Measurements from ENCODE around the gene PLEKHA7. TPM values are rescaled to one million over a fixed set of nuclear protein-coding genes. Genes with fewer than 3 reads are reported as not detected.
"Not testable (repeated sequence)": the region's sequence is repeated elsewhere in the genome, so short reads cannot be mapped to it uniquely, and the experiment has no call there.

Gene PLEKHA7, protein sequence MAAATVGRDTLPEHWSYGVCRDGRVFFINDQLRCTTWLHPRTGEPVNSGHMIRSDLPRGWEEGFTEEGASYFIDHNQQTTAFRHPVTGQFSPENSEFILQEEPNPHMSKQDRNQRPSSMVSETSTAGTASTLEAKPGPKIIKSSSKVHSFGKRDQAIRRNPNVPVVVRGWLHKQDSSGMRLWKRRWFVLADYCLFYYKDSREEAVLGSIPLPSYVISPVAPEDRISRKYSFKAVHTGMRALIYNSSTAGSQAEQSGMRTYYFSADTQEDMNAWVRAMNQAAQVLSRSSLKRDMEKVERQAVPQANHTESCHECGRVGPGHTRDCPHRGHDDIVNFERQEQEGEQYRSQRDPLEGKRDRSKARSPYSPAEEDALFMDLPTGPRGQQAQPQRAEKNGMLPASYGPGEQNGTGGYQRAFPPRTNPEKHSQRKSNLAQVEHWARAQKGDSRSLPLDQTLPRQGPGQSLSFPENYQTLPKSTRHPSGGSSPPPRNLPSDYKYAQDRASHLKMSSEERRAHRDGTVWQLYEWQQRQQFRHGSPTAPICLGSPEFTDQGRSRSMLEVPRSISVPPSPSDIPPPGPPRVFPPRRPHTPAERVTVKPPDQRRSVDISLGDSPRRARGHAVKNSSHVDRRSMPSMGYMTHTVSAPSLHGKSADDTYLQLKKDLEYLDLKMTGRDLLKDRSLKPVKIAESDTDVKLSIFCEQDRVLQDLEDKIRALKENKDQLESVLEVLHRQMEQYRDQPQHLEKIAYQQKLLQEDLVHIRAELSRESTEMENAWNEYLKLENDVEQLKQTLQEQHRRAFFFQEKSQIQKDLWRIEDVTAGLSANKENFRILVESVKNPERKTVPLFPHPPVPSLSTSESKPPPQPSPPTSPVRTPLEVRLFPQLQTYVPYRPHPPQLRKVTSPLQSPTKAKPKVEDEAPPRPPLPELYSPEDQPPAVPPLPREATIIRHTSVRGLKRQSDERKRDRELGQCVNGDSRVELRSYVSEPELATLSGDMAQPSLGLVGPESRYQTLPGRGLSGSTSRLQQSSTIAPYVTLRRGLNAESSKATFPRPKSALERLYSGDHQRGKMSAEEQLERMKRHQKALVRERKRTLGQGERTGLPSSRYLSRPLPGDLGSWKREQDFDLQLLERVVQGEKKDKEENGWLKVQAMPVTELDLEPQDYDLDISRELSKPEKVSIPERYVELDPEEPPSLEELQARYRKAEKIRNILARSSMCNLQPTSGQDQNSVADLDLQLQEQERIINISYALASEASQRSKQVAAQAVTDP
- polyA plus RNA-seq (ENCODE audit: insufficient read length), result 63.0 TPM
- long read RNA-seq, donor 1, partial matches to known transcripts, result 25 of 27 reads
- long read RNA-seq, donor 1, other reads (novel, unspliced or antisense), result 0 of 27 reads
- long read RNA-seq, donor 2, partial matches to known transcripts, result 0 of 1 reads
- long read RNA-seq, donor 2, other reads (novel, unspliced or antisense), result 0 of 1 reads
- long read RNA-seq, donor 3, partial matches to known transcripts, result 0 of 1 reads
- long read RNA-seq, donor 3, other reads (novel, unspliced or antisense), result 0 of 1 reads
- long read RNA-seq, donor 4, result 0 reads
- long read RNA-seq, donor 5, partial matches to known transcripts, result 29 of 30 reads
- long read RNA-seq, donor 5, other reads (novel, unspliced or antisense), result 0 of 30 reads
- long read RNA-seq, donor 6, result 0 reads
- long read RNA-seq, donor 7, partial matches to known transcripts, result 5 of 8 reads
- long read RNA-seq, donor 7, other reads (novel, unspliced or antisense), result 0 of 8 reads
- long read RNA-seq, donor 8, partial matches to known transcripts, result 5 of 5 reads
- long read RNA-seq, donor 8, other reads (novel, unspliced or antisense), result 0 of 5 reads

DNA sequence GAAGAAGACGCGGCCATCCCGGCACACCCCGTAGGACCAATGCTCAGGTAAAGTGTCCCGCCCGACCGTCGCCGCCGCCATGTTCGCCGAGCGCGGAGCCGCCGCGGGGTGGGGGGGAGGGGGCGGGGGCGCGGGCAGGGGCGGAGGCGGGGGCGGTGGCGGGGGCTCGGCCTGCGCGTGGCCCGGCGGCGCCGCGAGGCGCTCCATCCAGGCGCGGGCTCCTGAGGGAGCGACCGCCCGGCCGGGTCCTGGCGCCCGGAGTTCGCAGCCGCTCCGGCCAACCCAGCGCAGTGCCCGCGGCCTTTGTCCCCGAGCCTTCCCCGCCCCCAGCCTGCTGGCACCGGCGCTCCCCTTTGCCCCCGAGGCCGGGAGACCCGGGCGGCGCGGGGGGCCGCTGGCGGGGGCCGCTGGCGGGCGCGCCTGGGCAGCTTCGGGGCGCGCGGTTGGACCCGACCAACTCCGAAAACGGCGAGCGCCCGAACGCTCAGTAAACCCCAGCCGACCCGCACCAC, at the start of gene PLEKHA7:
PLEKHA7 (minus strand) TSS at position 94 of the 512 bp plus-strand sequence; CDS start at position 81, 13 bp downstream.
- no peak for DNase-seq

DNA sequence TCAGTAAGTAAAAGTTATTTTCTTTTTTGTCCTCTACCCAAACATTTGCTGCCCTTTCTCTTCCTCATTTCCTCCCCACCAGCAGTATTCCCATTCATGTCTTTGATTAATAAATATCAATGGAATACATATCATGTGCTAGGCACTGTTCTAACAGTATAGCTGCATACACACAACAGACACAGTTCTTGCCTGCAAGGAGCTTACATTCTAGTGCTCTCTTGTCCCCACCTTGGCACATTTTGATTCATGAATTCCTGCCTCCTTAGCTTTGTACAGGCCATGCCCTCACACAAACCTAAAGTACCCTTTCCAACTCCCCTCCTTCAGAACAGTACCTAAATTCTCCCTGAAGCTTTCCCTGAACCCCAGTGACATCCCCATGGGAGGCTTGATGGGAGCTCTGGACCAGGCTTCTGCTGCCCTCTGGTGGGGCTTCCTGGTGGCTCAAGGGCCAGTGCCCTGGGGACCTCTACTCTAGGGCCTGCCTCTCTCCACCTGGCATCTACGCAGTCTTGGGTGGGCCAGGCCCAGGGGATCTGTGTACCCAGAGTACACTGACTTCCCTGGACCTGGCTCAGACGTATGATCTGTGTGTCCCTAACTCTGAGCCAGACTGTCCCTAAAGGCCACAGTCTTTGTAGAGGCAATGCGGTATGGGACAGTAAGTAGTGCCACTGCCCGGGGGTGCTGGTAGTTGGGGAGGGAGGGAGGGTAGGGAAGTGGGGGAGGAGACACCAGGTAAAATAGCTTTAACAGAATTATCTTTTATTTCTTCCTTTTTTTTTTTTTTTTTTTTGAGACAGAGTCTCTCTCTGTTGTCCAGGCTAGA, 49.2 kb upstream of the PLEKHA7 start:
- DNase-seq, result no peak

DNA sequence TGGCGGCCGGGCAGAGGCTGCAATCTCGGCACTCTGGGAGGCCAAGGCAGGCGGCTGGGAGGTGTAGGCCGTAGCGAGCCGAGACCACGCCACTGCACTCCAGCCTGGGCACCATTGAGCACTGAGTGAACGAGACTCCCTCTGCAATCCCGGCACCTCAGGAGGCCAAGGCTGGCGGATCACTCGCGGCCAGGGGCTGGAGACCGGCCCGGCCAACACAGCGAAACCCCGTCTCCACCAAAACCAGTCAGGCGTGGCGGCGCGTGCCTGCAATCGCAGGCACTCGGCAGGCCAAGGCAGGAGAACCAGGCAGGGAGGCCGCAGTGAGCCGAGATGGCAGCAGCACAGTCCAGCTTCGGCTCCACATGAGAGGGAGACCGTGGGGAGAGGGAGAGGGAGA, 36.9 kb upstream of the PLEKHA7 start:
- DNase-seq, result not testable (repeated sequence)

DNA sequence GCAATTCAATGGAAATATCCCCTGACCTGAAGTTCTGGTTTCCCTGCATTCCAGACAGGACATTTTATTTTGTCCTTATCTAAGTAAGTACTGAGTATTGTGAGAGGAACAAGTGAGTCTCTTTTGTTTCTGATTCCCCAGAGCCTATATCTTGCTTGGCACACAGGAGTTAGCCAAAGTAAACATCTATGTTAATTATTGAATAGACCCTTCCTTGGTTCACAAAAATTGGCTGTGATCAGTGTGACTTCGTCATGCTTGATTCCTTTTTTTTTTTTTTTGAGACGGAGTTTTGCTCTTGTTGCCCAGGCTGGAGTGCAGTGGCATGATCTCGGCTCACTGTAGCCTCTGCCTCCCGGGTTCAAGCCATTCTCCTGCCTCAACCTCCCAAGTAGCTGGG, 34.3 kb upstream of the PLEKHA7 start:
- not testable (repeated sequence) for DNase-seq

DNA sequence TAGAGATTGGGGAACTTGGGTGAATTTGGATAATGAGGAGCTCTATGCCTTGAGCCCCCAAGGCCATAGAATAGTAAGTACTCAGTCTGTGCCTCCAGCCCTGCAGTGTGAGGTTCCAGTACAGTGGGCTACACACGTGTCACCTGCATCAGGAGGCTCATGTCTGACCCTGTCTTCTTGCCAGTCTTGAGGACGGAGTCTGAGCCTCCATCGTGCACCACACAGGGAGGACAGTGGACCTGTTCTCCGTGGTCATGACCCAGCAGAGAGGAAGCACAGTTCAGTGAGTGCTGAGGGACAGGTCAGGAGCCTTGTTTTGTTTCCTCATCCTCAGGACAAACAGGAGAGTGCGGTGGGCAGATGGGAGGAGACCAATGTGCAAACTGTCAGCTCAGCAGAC, 32.5 kb upstream of the PLEKHA7 start:
- DNase-seq, result no peak

DNA sequence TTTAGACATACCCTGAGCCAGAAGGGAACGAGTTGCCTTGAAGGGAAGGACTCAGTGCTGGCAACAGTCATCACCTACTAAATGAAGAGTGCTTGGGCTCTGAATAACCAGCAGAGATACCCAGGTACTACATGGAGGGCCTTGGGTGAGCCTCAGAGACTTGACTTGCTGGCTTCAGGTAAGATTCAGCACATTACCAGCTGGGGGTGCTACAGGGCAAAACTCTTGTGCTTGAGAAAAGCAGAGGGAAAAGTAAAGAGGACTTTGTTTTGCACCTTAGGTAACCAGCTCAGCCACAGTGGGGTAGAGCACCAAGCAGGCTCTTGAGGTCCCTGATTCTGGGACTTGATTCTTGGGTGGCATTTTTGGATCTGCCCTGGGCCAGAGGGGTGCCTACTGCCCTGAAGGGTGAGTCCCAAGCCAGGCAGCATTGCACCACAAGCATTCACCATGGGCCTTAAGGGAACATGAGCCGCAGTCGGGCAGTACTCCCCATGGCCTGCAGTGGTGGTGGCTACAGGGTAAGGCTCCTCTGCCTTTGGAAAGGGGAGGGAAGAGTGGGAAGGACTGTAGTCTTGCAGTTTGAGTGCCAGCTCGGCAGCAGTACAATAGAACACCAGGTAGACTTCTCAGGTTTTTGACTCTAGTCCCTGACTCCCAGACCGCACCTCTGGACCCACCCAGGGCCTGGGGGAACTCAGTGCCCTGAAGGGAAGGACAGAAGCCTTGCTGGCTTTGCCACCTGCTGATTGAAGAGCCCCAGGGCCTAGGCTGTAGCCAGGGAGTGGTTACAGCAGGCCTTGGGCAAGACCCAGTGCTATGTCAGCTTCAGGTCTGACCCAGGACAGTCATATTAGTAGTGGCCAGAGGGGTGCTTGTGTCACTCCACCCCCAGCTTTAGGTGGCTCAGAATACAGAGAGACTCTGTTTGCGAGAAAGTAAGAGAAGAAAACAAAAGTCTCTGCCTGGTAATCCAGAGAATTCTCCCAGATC, 22.7 kb upstream of the PLEKHA7 start:
- DNase-seq, result no peak

DNA sequence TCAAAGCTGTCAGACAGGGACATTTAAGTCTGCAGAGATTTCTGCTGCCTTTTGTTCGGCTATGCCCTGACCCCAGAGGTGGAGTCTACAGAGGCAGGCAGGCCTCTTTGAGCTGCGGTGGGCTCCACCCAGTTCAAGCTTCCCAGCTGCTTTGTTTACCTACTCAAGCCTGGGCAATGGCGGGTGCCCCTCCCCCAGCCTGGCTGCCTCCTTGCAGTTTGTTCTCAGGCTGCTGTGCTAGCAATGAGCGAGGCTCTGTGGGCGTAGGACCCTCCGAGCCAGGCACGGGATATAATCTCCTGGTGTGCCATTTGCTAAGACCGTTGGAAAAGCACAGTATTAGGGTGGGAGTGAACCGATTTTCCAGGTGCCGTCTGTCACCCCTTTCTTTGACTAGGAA, 19.8 kb upstream of the PLEKHA7 start:
- DNase-seq, result not testable (repeated sequence)

DNA sequence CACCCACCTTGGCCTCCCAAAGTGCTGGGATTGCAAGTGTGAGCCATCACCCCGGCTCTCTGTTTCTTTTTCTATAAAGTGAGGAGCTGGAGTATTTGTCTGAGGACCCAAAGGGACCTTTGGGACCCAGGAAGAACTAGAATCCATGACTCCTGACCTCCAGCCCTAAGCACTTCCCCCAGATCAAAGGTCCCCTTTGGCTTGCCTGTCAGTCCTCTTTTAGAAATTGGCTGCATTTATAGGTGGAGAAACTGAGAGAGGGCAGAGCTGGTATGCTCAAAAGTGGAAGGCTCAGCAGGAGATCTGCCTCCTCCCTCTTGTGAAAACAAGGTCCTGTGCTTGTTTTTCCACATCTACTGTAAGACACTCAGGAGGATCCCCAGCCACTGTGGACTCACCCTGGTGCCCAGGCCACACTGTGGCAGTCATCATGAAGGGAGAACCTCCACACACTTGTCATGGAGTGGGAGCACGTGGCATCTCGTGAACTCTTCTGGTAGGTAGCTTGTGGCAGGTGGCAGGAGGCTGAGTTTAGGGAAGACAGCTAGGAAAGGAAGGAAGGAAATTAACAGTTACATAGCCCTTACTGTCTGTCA, 12.4 kb upstream of the PLEKHA7 start:
- DNase-seq, result no peak

DNA sequence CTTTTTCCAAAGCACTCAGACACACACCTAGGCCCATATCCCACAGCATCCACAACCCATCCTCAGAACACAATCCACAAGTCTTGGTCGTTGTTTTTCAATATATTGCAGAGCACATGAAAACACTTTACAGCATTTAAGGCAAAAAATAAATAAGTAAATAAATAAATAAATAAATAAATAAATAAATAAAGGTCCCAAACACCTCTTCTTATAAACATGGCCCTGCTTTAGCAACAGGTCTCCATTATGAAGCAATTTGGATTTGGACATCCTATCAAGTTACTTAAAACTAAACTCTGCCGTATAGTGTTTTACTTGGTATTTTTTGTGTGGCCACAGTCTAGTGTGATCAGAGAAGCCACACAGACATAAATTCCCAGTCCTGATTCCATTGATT, 10.7 kb upstream of the PLEKHA7 start:
- no peak for DNase-seq

DNA sequence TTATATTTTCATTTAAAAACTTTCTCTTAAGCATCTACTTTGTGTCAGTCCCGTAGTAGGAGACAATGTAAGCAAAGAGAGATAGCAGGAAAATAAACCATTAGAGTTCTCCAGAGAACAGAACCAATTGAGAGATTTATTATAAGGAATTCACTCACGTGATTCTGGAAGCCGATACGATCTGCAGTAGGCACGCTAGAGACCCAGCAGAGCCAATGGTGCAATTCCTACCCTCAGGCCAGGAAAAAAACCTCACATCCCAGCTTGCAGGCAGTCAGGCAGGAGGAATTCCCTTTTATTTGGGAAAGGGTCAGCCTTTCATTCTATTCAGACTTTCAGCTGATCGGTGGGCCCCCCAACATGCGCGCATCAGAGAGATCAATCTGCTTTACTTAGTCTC, 7.3 kb upstream of the PLEKHA7 start:
- peak; percentile 39 for DNase-seq

DNA sequence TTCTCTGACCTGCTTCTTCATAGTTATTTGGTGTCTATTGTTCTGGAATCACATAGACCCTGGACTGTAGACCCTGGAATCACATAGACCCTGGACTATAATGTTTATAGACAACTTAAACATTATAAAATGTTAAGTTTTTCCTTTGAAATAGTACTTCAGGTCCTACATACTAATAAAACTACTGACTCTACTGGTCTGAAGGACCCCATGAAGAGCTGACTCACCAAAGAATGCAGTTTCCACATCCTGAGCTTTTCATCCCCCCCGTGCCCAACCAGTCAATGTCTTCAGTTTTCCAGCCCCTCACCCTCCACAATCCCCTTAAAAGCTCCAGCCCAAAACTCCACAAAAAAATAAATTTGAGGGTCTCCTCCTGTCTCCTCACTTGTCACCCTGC, 6.6 kb upstream of the PLEKHA7 start:
- no peak for DNase-seq

DNA sequence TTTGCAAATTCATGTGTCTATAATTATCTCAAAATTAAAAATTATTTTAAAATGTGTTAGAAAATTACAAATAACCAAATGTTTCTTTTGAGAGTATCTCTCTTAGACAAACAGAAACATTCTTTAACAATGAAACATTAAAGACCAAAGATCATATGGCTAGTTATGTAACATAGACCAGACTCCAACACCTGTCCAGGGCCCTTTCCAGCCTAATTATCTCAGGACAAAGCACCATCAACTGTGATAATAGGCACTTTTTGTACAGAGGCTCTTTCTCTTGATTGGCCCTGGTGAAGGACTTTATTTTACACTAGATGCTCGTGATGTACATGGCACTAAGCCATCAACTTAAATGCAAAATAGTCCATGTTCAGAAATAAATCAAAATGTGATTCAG, 5.0 kb upstream of the PLEKHA7 start:
- no peak for DNase-seq

DNA sequence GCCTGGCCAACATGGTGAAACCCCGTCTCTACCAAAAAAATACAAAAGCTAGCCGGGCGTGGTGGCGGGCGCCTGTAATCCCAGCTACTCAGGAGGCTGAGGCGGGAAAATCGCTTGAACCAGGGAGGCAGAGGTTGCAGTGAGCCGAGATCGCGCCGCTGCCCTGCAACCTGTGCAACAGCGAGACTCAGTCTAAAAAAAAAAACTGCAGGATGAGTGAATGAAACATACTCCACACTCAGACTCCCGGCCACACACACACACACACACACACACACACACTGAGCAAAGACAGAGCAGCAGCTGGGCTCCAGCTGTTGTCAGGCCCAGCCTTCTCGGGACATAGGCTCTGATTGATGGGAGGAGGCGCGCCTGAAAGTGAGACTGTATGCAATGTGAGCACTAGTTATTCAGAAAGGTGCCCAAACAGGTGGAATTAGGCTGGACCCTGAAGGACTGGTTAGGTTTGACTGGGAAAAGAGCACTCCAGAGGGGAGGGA, 1.5 kb upstream of the PLEKHA7 start:
- DNase-seq, result peak; percentile 69

DNA sequence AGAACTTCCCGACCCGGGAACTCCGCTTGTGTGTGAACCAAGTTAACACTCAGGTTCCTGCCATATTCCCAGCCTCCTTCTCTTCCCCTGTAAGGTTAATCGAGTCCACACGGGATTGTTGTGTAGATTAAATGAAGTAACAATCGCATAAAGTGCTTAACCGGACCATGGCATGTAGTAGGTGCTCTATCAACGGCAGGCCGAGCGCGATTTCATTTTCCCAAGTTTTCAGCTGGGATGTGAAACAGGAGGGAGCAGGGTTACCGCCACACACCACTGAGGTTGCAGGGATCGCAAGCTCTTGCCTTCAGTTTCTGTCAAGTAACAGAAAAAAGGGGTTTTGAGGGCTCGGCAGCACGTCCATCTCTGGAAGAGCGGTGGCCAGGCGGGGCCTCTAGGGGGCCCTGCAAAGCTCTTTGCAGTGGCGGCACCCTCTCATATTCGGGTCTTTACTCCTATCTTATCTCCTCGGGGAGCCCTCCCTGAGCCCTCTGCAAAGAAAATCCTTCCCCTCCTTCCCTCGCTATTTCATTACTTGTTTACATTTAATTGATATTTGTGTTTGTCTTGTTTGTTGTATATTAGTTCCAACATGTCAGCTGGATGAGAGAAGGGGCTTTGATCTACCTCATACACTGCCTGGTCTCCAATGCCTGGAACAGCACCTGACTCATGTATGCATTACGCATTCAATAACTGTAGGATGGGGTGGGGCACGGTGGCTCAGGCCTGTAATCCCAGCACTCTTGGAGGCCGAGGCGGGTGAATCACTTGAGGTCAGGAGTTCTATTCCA, 816 bp upstream of the PLEKHA7 start:
- no peak for DNase-seq

DNA sequence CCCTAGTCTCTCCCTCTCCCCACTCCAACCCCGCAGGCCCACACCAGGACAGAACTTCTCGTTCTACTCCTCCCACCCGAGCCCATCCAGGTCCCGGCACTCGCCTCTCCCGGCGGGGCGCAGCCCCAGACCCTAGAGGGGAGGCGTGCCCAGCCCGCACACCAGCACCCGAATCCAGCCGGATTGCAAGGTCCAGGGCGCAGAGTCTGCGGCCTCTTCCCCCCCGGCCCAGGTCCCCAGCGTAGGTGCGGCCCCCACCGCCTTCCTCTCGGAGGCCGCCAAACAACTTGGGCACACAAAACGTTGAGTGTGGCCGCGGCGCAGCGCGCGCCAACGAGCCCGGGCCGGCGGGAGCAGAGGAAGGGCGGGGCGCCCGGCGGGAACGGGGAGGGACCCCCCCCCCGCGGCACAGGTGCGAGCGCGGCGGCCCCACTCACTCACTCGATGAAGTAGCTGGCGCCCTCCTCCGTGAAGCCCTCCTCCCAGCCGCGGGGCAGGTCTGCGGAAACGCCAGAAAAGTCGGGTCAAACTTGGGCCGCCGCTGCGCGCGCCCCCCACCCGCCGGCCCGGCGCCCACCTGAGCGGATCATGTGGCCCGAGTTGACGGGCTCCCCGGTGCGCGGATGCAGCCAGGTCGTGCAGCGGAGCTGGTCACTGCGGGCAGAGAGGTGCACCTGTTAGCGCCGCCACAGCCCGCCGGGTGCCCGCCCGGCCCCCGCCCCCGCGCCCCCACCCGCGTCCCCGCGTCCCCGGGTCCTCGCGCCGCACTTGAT, 480 bp downstream of the PLEKHA7 start:
- DNase-seq, result no peak

All from left kidney (tissue), 8 donors.